Measurements from ENCODE around the gene ETS1. TPM values are rescaled to one million over a fixed set of nuclear protein-coding genes. Genes with fewer than 3 reads are reported as not detected.

ETS1 gene
- total and polyA plus RNA-seq, 2 experiments from 2014 or later, result 25.6 to 52.6 TPM

DNA sequence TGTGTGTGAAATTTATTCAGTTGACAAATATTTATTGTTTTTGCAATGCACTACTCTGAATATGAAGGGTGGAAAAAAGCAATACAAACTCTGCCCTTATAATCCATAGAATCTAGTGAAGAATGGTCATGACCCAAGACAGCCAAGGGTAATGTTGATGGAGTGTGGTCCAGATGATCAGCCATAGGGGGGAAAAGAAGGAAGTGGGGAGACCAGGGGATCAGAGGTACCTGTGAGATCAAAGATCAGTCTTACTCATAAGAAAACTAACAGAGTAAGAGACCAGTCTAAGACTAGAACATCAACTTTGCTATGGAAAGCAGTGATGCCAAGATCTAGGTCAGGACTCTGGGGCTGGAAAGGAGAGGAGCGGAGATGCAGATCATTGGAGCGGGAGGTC is 47.0 kb upstream of the ETS1 start:
- H3K4me1 Mint-ChIP-seq, result peaks cover 6% of the 10 kb centered on the region
- no peaks in the 10 kb centered on the region for H4K20me1 ChIP-seq (replicated peaks; ENCODE audit: insufficient read depth)
- ATAC-seq (no peak), DNase-seq (ENCODE audit: low spot score) (no peak)
- no peaks in the 10 kb centered on the region for H3K79me2 ChIP-seq (replicated peaks; ENCODE audit: insufficient read depth)
- no peak overlapping the region for H3K27ac Mint-ChIP-seq
- H3K4me1 ChIP-seq (ENCODE audit: insufficient read depth), result no peaks in the 10 kb centered on the region; the same call in none of the 2 replicates
- no peak overlapping the region for H3K4me2 ChIP-seq
- no peaks in the 10 kb centered on the region for H3K9me3 Mint-ChIP-seq
- H3K27me3 Mint-ChIP-seq (ENCODE audit: insufficient read depth, low read depth, poor library complexity), result peaks cover 7% of the 10 kb centered on the region
- H2AFZ ChIP-seq, result no peak overlapping the region
- no peak for TF ChIP-seq ZNF462 (CRISPR knock-in tag; IDR thresholded peaks at IDR 0.05)
- no peak for TF ChIP-seq REST (IDR thresholded peaks at IDR 0.05; ENCODE audit: unreplicated experiment)
- no peak for TF ChIP-seq EZH2 (IDR thresholded peaks at IDR 0.05; ENCODE audit: low read depth, unreplicated experiment)
- no peak for TF ChIP-seq CREB1 (CRISPR knock-in tag; IDR thresholded peaks at IDR 0.05; ENCODE audit: low read depth)
- TF ChIP-seq ZNF331 (CRISPR knock-in tag; IDR thresholded peaks at IDR 0.05; ENCODE audit: low read depth), result no peak
- TF ChIP-seq, protein P1, sequence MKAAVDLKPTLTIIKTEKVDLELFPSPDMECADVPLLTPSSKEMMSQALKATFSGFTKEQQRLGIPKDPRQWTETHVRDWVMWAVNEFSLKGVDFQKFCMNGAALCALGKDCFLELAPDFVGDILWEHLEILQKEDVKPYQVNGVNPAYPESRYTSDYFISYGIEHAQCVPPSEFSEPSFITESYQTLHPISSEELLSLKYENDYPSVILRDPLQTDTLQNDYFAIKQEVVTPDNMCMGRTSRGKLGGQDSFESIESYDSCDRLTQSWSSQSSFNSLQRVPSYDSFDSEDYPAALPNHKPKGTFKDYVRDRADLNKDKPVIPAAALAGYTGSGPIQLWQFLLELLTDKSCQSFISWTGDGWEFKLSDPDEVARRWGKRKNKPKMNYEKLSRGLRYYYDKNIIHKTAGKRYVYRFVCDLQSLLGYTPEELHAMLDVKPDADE (IDR thresholded peaks at IDR 0.05), result no peak
- no peak for TF ChIP-seq STAT1 (IDR thresholded peaks at IDR 0.05; ENCODE audit: unreplicated experiment)
- TF ChIP-seq EZH2phosphoT487 (IDR thresholded peaks at IDR 0.05; ENCODE audit: unreplicated experiment), result no peak
- TF ChIP-seq ZNF114 (CRISPR knock-in tag; IDR thresholded peaks at IDR 0.05), result no peak
- TF ChIP-seq NANOG (IDR thresholded peaks at IDR 0.05; ENCODE audit: borderline replicate concordance), result no peak
- TF ChIP-seq, protein P2, sequence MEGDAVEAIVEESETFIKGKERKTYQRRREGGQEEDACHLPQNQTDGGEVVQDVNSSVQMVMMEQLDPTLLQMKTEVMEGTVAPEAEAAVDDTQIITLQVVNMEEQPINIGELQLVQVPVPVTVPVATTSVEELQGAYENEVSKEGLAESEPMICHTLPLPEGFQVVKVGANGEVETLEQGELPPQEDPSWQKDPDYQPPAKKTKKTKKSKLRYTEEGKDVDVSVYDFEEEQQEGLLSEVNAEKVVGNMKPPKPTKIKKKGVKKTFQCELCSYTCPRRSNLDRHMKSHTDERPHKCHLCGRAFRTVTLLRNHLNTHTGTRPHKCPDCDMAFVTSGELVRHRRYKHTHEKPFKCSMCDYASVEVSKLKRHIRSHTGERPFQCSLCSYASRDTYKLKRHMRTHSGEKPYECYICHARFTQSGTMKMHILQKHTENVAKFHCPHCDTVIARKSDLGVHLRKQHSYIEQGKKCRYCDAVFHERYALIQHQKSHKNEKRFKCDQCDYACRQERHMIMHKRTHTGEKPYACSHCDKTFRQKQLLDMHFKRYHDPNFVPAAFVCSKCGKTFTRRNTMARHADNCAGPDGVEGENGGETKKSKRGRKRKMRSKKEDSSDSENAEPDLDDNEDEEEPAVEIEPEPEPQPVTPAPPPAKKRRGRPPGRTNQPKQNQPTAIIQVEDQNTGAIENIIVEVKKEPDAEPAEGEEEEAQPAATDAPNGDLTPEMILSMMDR (conservative IDR thresholded peaks at IDR 0.05; ENCODE audit: low read depth in 2 of 2), result no peak
- TF ChIP-seq POLR2AphosphoS5 (IDR thresholded peaks at IDR 0.05; ENCODE audit: low read depth), result no peak
- no peak for TF ChIP-seq JUNB (IDR thresholded peaks at IDR 0.05; ENCODE audit: unreplicated experiment)
- H3K4me3 Mint-ChIP-seq, result no peak overlapping the region
- H3K36me3 ChIP-seq (ENCODE audit: insufficient read depth), result no peaks in the 10 kb centered on the region
- H3F3A ChIP-seq (replicated peaks; ENCODE audit: low read depth), result no peaks in the 10 kb centered on the region
- no peak overlapping the region for H3K27ac ChIP-seq (ENCODE audit: low read depth)
- H3K4me3 ChIP-seq, result no peak overlapping the region
- no peaks in the 10 kb centered on the region for H3K9me2 ChIP-seq (ENCODE audit: insufficient read depth)
- no peaks in the 10 kb centered on the region for H3K36me3 Mint-ChIP-seq (ENCODE audit: low read depth)
- H3K27me3 ChIP-seq (ENCODE audit: insufficient read depth), result no peaks in the 10 kb centered on the region
